Fibroblast of villous mesenchyme (primary cell): ENCODE data around the gene CD96. TPM values are rescaled to one million over a fixed set of nuclear protein-coding genes. Genes with fewer than 3 reads are reported as not detected.
"Not testable (repeated sequence)": the region's sequence is repeated elsewhere in the genome, so short reads cannot be mapped to it uniquely, and the experiment has no call there.

Experiments used
- DNase-seq: peaks from one replicate; pipeline ENCODE4 v3.0.0-alpha.2; 2010; ENCODE audit warnings: low read depth
- H3K4me3 ChIP-seq: 2 replicates; pipeline ENCODE4 v1.5.1; 2011; ENCODE audit warnings: low read depth, mild to moderate bottlenecking, low read length
- CTCF ChIP-seq: IDR thresholded peaks from 2 replicates; pipeline ENCODE4 v1.5.1; 2012; ENCODE audit warnings: low read depth, mild to moderate bottlenecking, low read length; ENCODE audit not compliant: insufficient read depth
- total RNA-seq: library from RNA; depleted of rRNA; stranded (reverse); fragments of >200 nt; gene quantifications from 2 replicates; pipeline ENCODE4 v1.2.3, GENCODE V29; 2012

Gene CD96
- total RNA-seq, 1 donor: not detected

- H3K4me3 ChIP-seq: no peak overlapping the region
- no peak for TF ChIP-seq CTCF
- DNase-seq: no peak
These were observed 85.1 kb downstream of the CD96 start for GRCh38 chr3:111627092-111627491.

GRCh38 chr3:111629018-111629417, 87.0 kb downstream of the CD96 start:
- not testable (repeated sequence) for DNase-seq, H3K4me3 ChIP-seq

GRCh38 chr3:111630638-111631037, 88.6 kb downstream of the CD96 start:
- not testable (repeated sequence) for H3K4me3 ChIP-seq
- DNase-seq: peak; percentile 34

GRCh38 chr3:111635403-111635802, 93.4 kb downstream of the CD96 start:
- no peak for TF ChIP-seq CTCF
- DNase-seq: no peak
- no peak overlapping the region for H3K4me3 ChIP-seq

GRCh38 chr3:111636366-111636885, 94.4 kb downstream of the CD96 start:
- DNase-seq: no peak
- no peak for TF ChIP-seq CTCF
- H3K4me3 ChIP-seq: no peak overlapping the region

- no peak overlapping the region for H3K4me3 ChIP-seq
- no peak for DNase-seq
- no peak for TF ChIP-seq CTCF
These were observed 97.3 kb downstream of the CD96 start for GRCh38 chr3:111639316-111639715.

GRCh38 chr3:111648991-111649579, 107.1 kb downstream of the CD96 start:
- no peak for TF ChIP-seq CTCF
- DNase-seq: peak; percentile 87
- H3K4me3 ChIP-seq: no peak overlapping the region
